ENCODE results near the gene RNF14.

Gene RNF14

GRCh38 chr5:142009886-142010285 is 41.0 kb downstream of the RNF14 start:
- H3K4me3 Mint-ChIP-seq = no peak overlapping the region
- no peak for ATAC-seq (replicated peaks)
- no peaks in the 10 kb centered on the region for H3K9me3 Mint-ChIP-seq
- H3K27me3 Mint-ChIP-seq = no peaks in the 10 kb centered on the region
- H3K36me3 Mint-ChIP-seq = peaks cover 24 to 41% of the 10 kb centered on the region in 2 donors
- H3K4me1 Mint-ChIP-seq = peaks cover 29 to 51% of the 10 kb centered on the region in 2 donors
- no peak overlapping the region for H3K27ac Mint-ChIP-seq
- DNase-seq = no peak

GRCh38 chr5:142011572-142012185 is 42.8 kb downstream of the RNF14 start:
- Mint-ChIP-seq H3K27ac (no peak overlapping the region), H3K36me3 (peaks cover 17 to 28% of the 10 kb centered on the region in 2 donors), H3K27me3 (no peaks in the 10 kb centered on the region), H3K4me1 (peaks cover 36 to 61% of the 10 kb centered on the region in 2 donors), H3K4me3 (peak overlapping the region; percentile 84 to 88), H3K9me3 (no peaks in the 10 kb centered on the region)
- DNase-seq (no peak), ATAC-seq (replicated peaks) (no peak)

GRCh38 chr5:142012186-142012785 is 43.4 kb downstream of the RNF14 start:
- peak overlapping the region; percentile 59 for H3K27ac Mint-ChIP-seq
- no peak for ATAC-seq (replicated peaks)
- H3K9me3 Mint-ChIP-seq = no peaks in the 10 kb centered on the region
- peaks cover 13 to 27% of the 10 kb centered on the region in 2 donors for H3K36me3 Mint-ChIP-seq
- peak overlapping the region; percentile 84 to 88 for H3K4me3 Mint-ChIP-seq
- DNase-seq = no peak
- peaks cover 35 to 60% of the 10 kb centered on the region in 2 donors for H3K4me1 Mint-ChIP-seq
- H3K27me3 Mint-ChIP-seq = no peaks in the 10 kb centered on the region

GRCh38 chr5:142012792-142013388 is 44.0 kb downstream of the RNF14 start, which contains the start of gene GNPDA1:
GNPDA1 (minus strand) TSS chr5:142013027; CDS start chr5:142012035, 992 bp downstream.
- DNase-seq = peak; percentile 55
- peak within 1 kb of the TSS; percentile 93 for H3K27ac Mint-ChIP-seq
- H3K4me3 Mint-ChIP-seq = peak within 1 kb of the TSS; percentile 84 to 88
- H3K36me3 Mint-ChIP-seq = peaks cover 11 to 21% of the 10 kb centered on the region in 2 donors
- no peaks in the 10 kb centered on the region for H3K9me3 Mint-ChIP-seq
- peaks cover 35 to 58% of the 10 kb centered on the region in 2 donors for H3K4me1 Mint-ChIP-seq
- peak; percentile 49 to 58 for ATAC-seq (replicated peaks)
- no peaks in the 10 kb centered on the region for H3K27me3 Mint-ChIP-seq

- Mint-ChIP-seq H3K4me3 (peak overlapping the region; percentile 84 to 88), H3K9me3 (no peaks in the 10 kb centered on the region), H3K27me3 (no peaks in the 10 kb centered on the region), H3K4me1 (peaks cover 41 to 67% of the 10 kb centered on the region in 2 donors), H3K27ac (peak overlapping the region; percentile 10), H3K36me3 (peaks cover 7 to 12% of the 10 kb centered on the region in 2 donors)
- no peak for DNase-seq
- no peak for ATAC-seq (replicated peaks)
These were observed 45.0 kb downstream of the RNF14 start for GRCh38 chr5:142013734-142014521.

- peak overlapping the region; percentile 95 for H3K27ac Mint-ChIP-seq
- ATAC-seq (replicated peaks) = peak; percentile 49 to 52
- peak; percentile 54 for DNase-seq
- H3K4me3 Mint-ChIP-seq = peak overlapping the region in 1 of 2 donors; percentile 4
- peaks cover 0 to 2% of the 10 kb centered on the region in 2 donors for H3K9me3 Mint-ChIP-seq
- H3K36me3 Mint-ChIP-seq = peaks cover 3 to 4% of the 10 kb centered on the region in 2 donors
- peaks cover 0 to under 1% of the 10 kb centered on the region in 2 donors for H3K27me3 Mint-ChIP-seq
- peaks cover 43 to 67% of the 10 kb centered on the region in 2 donors for H3K4me1 Mint-ChIP-seq
These were observed 46.1 kb downstream of the RNF14 start for GRCh38 chr5:142014911-142015584.

- Mint-ChIP-seq H3K9me3 (peaks cover 5% of the 10 kb centered on the region in 2 donors), H3K27me3 (peaks cover 0 to 5% of the 10 kb centered on the region in 2 donors), H3K4me3 (peak overlapping the region; percentile 26 to 43), H3K4me1 (peaks cover 43 to 67% of the 10 kb centered on the region in 2 donors), H3K36me3 (peaks cover 2 to 7% of the 10 kb centered on the region in 2 donors), H3K27ac (peak overlapping the region; percentile 95)
- ATAC-seq (replicated peaks) = peak; percentile 62 to 66
- peak; percentile 26 for DNase-seq
These were observed 47.1 kb downstream of the RNF14 start for GRCh38 chr5:142015781-142016533.

GRCh38 chr5:142016556-142016955 is 47.7 kb downstream of the RNF14 start:
- DNase-seq = peak; percentile 31
- H3K4me1 Mint-ChIP-seq = peaks cover 43 to 67% of the 10 kb centered on the region in 2 donors
- ATAC-seq (replicated peaks) = peak; percentile 33 to 38
- H3K27me3 Mint-ChIP-seq = peaks cover 0 to 5% of the 10 kb centered on the region in 2 donors
- H3K36me3 Mint-ChIP-seq = peaks cover 0 to 7% of the 10 kb centered on the region in 2 donors
- H3K27ac Mint-ChIP-seq = peak overlapping the region; percentile 95
- H3K4me3 Mint-ChIP-seq = peak overlapping the region; percentile 54 to 65
- H3K9me3 Mint-ChIP-seq = peaks cover 5% of the 10 kb centered on the region in 2 donors

GRCh38 chr5:142017832-142018427 is 49.0 kb downstream of the RNF14 start:
- peaks cover 5% of the 10 kb centered on the region in 2 donors for H3K9me3 Mint-ChIP-seq
- H3K4me3 Mint-ChIP-seq = peak overlapping the region; percentile 26 to 62
- peaks cover 37 to 55% of the 10 kb centered on the region in 2 donors for H3K4me1 Mint-ChIP-seq
- H3K36me3 Mint-ChIP-seq = peaks cover 0 to 7% of the 10 kb centered on the region in 2 donors
- H3K27me3 Mint-ChIP-seq = peaks cover 0 to 10% of the 10 kb centered on the region in 2 donors
- DNase-seq = peak; percentile 49
- peak; percentile 36 to 59 for ATAC-seq (replicated peaks)
- peak overlapping the region; percentile 31 for H3K27ac Mint-ChIP-seq

GRCh38 chr5:142020122-142020659 is 51.3 kb downstream of the RNF14 start:
- no peak for ATAC-seq (replicated peaks)
- peaks cover 5% of the 10 kb centered on the region in 2 donors for H3K9me3 Mint-ChIP-seq

GRCh38 chr5:142023836-142024235 is 54.9 kb downstream of the RNF14 start:
- Mint-ChIP-seq H3K4me3 (no peak overlapping the region), H3K27ac (no peak overlapping the region)
- ATAC-seq (replicated peaks) = no peak

More at GRCh38 chr5:142020122-142020659, 51.3 kb downstream of the RNF14 start:
- Mint-ChIP-seq H3K4me1 (peaks cover 33 to 43% of the 10 kb centered on the region in 2 donors), H3K27ac (no peak overlapping the region), H3K27me3 (peaks cover 0 to 10% of the 10 kb centered on the region in 2 donors), H3K36me3 (peaks cover 0 to 7% of the 10 kb centered on the region in 2 donors), H3K4me3 (no peak overlapping the region)
- DNase-seq = no peak

GRCh38 chr5:142024771-142025304 is 55.9 kb downstream of the RNF14 start:
- peaks cover 7 to 14% of the 10 kb centered on the region in 2 donors for H3K4me1 Mint-ChIP-seq
- DNase-seq = peak; percentile 78
- peak overlapping the region; percentile 82 to 89 for H3K4me3 Mint-ChIP-seq
- H3K27ac Mint-ChIP-seq = peak overlapping the region; percentile 95
- peak; percentile 100 for ATAC-seq (replicated peaks)
- peaks cover 10 to 22% of the 10 kb centered on the region in 2 donors for H3K27me3 Mint-ChIP-seq
- H3K9me3 Mint-ChIP-seq = peaks cover 3 to 5% of the 10 kb centered on the region in 2 donors
- peaks cover 0 to 4% of the 10 kb centered on the region in 2 donors for H3K36me3 Mint-ChIP-seq

More at GRCh38 chr5:142023836-142024235, 54.9 kb downstream of the RNF14 start:
- Mint-ChIP-seq H3K9me3 (peaks cover 5% of the 10 kb centered on the region in 2 donors), H3K36me3 (peaks cover 0 to 4% of the 10 kb centered on the region in 2 donors), H3K27me3 (peaks cover 10 to 15% of the 10 kb centered on the region in 2 donors), H3K4me1 (peaks cover 9 to 14% of the 10 kb centered on the region in 2 donors)
- DNase-seq = no peak
